ENCODE data around the gene ADAMTS19. TPM values are rescaled to one million over a fixed set of nuclear protein-coding genes. Genes with fewer than 3 reads are reported as not detected.
"Not testable (repeated sequence)": the region's sequence is repeated elsewhere in the genome, so short reads cannot be mapped to it uniquely, and the experiment has no call there.

ADAMTS19 gene
- total RNA-seq (2014; rRNA removed; shearing (Covaris generic); ENCODE audit: low replicate concordance): 0.20 and 1.7 TPM in 2 replicates

DNA sequence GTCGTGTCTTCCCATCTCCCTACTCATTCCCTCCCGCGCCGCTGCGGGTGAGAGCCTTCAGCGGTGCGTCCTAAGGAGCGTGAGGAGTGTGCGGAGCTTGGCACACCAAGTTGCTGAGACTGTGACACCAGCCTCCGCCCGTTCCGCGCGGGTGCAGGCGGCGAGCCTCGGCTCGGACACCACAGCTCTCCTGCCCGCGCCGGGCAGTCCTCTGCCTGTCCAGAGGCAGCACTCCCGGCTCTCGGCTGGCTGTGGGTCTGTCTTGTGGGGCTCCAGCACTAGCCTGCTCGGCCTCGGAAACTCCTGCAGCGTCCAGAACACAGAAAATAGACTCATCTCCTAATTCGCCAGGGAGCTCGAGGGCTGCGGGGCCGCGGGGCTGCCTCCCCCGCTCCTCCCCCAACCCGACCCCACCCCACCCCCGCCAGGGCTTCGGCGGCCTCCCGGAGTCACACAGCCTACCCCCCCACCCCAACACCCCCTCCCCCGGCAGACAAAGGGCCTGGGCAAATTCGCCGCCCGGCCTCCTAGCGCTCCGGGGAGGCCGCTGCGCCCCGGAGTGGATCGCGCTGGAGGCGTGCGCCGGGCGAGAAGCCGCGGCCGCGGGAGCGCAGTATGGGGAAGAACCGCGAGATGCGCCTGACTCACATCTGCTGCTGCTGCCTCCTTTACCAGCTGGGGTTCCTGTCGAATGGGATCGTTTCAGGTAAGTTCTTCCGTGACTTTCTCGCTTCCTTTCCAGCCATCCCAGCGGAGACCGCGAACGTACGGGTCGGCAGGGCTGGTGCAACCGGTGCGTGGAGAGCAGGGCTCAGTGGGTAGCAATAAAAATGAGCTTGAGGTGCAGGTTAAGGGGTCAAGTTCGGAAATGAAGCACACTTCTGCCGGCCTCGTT is at the start of gene ADAMTS19:
Gene ADAMTS19, plus strand, starts transcription at position 522 of the 895 bp plus-strand sequence. Its CDS starts 94 bp downstream, at position 616.
- Histone ChIP-seq H3K4me3 (peak within 1 kb of the TSS; percentile 52), H3K27me3 (no peaks in the 10 kb centered on the region), H3K9me3 (no peaks in the 10 kb centered on the region), H3K36me3 (no peaks in the 10 kb centered on the region)
- peak; percentile 77 for DNase-seq

- Histone ChIP-seq H3K4me3 (no peak overlapping the region), H3K9me3 (0 out of 2 replicates have a peak, but pooled peaks cover under 1% of the 10 kb centered on the region), H3K36me3 (no peaks in the 10 kb centered on the region), H3K27me3 (no peaks in the 10 kb centered on the region)
- no peak for DNase-seq
Measured at GRCh38 chr5:129410488-129410887, 49.6 kb upstream of the ADAMTS19 start.

GRCh38 chr5:129412721-129413120 is 47.4 kb upstream of the ADAMTS19 start:
- Histone ChIP-seq H3K4me3 (no peak overlapping the region), H3K9me3 (0 out of 2 replicates have a peak, but pooled peaks cover 2% of the 10 kb centered on the region), H3K36me3 (no peaks in the 10 kb centered on the region), H3K27me3 (no peaks in the 10 kb centered on the region)
- no peak for DNase-seq

DNA sequence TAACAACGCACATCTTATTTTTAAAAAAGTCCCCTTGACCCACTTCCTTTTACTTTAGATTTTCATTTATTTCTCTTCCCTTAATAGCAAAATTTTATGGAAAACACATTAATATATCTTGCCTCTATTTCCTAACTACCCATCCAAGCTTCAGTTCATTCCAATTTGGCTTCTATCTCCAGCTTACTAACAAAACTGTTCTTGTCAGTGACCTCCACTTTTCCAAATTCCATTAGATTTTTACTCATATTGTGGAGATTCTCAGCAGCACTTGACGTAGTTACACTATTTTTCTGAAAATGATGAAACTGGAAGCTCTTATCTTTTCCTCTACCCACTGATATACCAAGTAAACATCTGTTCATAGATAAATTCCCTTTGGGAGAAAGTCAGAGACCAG is 46.5 kb upstream of the ADAMTS19 start:
- DNase-seq: no peak
- Histone ChIP-seq H3K4me3 (no peak overlapping the region), H3K27me3 (no peaks in the 10 kb centered on the region), H3K36me3 (no peaks in the 10 kb centered on the region), H3K9me3 (0 out of 2 replicates have a peak, but pooled peaks cover 2% of the 10 kb centered on the region)

GRCh38 chr5:129419292-129419691 is 40.8 kb upstream of the ADAMTS19 start:
- Histone ChIP-seq H3K27me3 (no peaks in the 10 kb centered on the region), H3K9me3 (0 out of 2 replicates have a peak, but pooled peaks cover 2% of the 10 kb centered on the region), H3K4me3 (no peak overlapping the region), H3K36me3 (no peaks in the 10 kb centered on the region)
- no peak for DNase-seq

DNA sequence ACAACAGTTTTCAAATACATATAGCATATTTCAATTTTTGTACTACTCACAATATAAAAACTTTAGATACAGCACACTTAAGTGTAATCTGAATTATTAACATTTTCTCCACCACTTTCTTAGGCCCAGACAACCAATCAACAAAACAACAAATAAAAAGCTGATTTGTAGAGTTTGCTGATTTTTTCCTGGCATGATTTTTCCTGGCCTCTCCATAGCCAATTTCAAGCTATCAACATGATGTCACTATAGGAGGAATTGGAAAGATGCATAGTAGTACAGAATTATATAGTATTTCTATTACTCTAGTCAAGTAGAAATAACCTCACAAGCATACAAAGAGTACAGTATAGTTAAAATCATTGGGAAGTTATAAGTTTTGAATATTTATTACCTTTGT is 35.1 kb upstream of the ADAMTS19 start:
- Histone ChIP-seq H3K27me3 (no peaks in the 10 kb centered on the region), H3K36me3 (no peaks in the 10 kb centered on the region), H3K4me3 (no peak overlapping the region), H3K9me3 (no peaks in the 10 kb centered on the region)
- no peak for DNase-seq

- Histone ChIP-seq H3K27me3 (no peaks in the 10 kb centered on the region), H3K4me3 (no peak overlapping the region)
Measured at GRCh38 chr5:129426071-129426470, 34.0 kb upstream of the ADAMTS19 start.

DNA sequence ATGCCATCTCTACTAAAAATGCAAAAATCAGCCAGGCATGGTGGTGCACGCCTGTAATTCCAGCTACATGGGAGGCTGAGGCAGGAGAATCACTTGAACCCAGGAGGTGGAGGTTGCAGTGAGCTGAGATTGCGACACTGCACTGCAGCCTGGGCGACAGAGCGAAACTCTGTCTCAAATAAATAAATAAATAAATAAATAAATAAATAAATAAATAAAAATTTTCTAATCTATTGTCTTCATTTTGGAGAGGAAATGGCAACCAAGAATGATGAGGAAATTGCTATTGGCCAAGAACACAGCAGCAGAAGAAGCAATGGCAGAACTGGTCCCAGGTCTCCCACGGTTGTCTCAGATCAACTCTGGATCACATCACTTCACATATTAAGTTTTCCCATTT is 31.5 kb upstream of the ADAMTS19 start:
- not testable (repeated sequence) for DNase-seq, H3K4me3 ChIP-seq

More at GRCh38 chr5:129426071-129426470, 34.0 kb upstream of the ADAMTS19 start:
- no peaks in the 10 kb centered on the region for H3K9me3 ChIP-seq
- H3K36me3 ChIP-seq: no peaks in the 10 kb centered on the region
- no peak for DNase-seq

DNA sequence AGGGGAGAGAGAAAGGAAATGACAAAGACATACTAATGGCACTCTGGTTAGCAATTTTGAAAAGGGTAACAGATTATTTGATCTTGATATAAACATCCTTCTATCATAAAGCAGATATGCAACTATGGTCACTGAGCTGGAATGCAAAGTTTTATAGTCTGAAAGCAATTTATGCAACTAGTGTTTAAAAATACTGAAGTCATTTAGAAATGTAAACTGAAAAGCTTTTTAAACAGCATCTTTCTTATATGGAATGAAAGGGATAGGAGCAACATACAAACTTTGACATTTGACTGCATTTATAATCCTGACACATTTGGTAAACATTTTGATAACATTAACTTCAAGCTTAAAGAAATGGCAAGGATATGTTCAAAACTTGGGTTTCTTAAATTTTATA is 28.7 kb upstream of the ADAMTS19 start:
- no peak for DNase-seq
- no peaks in the 10 kb centered on the region for H3K9me3 ChIP-seq

More for the DNA sequence above, 31.5 kb upstream of the ADAMTS19 start:
- H3K9me3 ChIP-seq, H3K27me3 ChIP-seq, H3K36me3 ChIP-seq: not testable (repeated sequence)

DNA sequence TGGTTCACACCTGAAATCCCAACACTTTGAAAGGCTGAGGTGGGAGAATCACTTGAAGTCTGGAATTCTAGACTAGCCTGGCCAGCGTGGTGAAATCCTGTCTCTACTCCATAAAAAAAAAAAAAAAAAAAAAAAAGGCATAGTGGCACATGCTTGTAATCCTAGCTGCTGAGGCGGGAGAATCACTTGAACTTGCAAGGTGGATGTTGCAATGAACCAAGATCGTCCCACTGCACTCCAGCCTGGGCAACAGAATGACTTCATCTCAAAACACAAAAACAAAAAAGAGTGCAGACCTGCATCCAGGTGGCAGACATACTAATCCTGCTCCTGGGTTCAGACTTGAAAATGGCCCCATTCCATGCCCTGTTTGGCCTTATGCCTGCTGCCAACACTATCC is 21.8 kb upstream of the ADAMTS19 start:
- Histone ChIP-seq H3K36me3 (no peaks in the 10 kb centered on the region), H3K4me3 (no peak overlapping the region), H3K27me3 (no peaks in the 10 kb centered on the region), H3K9me3 (no peaks in the 10 kb centered on the region)
- DNase-seq: no peak

More for the DNA sequence above, 28.7 kb upstream of the ADAMTS19 start:
- H3K27me3 ChIP-seq: no peaks in the 10 kb centered on the region
- H3K36me3 ChIP-seq: no peaks in the 10 kb centered on the region
- no peak overlapping the region for H3K4me3 ChIP-seq

- Histone ChIP-seq H3K27me3 (no peaks in the 10 kb centered on the region), H3K4me3 (no peak overlapping the region), H3K9me3 (no peaks in the 10 kb centered on the region), H3K36me3 (no peaks in the 10 kb centered on the region)
- DNase-seq: no peak
Measured at GRCh38 chr5:129440424-129440823, 19.7 kb upstream of the ADAMTS19 start.

- Histone ChIP-seq H3K27me3 (no peaks in the 10 kb centered on the region), H3K36me3 (no peaks in the 10 kb centered on the region), H3K9me3 (no peaks in the 10 kb centered on the region), H3K4me3 (no peak overlapping the region)
- DNase-seq: no peak
Measured at GRCh38 chr5:129441096-129441495, 19.0 kb upstream of the ADAMTS19 start.

- Histone ChIP-seq H3K9me3 (no peaks in the 10 kb centered on the region), H3K27me3 (no peaks in the 10 kb centered on the region), H3K36me3 (no peaks in the 10 kb centered on the region), H3K4me3 (no peak overlapping the region)
- no peak for DNase-seq
Measured at GRCh38 chr5:129445379-129445778, 14.7 kb upstream of the ADAMTS19 start.

DNA sequence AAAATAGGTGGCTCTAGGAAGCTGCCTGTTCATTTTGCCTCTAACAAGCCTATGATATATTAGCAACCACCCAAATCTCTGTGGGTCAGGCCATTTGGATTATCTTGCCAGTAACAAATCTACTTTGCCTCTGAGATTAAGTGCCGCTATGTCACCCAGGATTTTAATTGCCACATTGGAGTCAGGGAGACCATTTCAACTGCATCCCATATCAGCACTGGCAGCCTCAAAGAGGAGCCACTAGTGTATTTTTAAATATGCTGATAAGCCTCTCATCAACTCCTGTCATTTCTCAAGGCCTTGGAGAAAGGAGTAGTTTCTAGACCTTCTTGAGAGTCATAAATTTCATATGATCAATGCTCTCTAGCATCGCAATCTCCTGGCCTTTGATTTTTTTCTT is 12.1 kb upstream of the ADAMTS19 start:
- Histone ChIP-seq H3K27me3 (no peaks in the 10 kb centered on the region), H3K4me3 (no peak overlapping the region)

DNA sequence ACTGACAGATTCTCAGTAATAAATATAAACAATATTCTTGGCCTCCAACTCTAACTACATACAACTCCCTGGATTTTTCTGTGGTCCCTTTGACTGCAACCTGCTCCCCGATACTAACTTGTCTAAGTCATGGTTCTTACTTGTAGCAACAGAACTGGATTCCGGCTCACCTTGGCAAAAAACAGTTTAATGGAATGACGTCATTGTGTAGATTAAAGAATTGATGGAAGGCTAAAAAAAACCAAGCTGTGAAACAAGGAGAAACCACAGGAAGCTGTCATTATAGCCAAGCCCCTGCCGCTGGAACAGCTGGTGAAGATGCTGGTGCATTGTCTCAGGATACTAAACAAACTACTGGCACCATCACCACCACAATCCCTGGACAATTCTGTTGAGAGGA is 11.4 kb upstream of the ADAMTS19 start:
- no peaks in the 10 kb centered on the region for H3K36me3 ChIP-seq
- DNase-seq: no peak
- no peaks in the 10 kb centered on the region for H3K27me3 ChIP-seq
- peaks cover 2% of the 10 kb centered on the region; the same call in 1 of the 2 replicates for H3K9me3 ChIP-seq
- H3K4me3 ChIP-seq: no peak overlapping the region

More for the DNA sequence above, 12.1 kb upstream of the ADAMTS19 start:
- Histone ChIP-seq H3K9me3 (no peaks in the 10 kb centered on the region), H3K36me3 (no peaks in the 10 kb centered on the region)
- DNase-seq: no peak

GRCh38 chr5:129454461-129454860 is 5.6 kb upstream of the ADAMTS19 start:
- no peak for DNase-seq
- no peak overlapping the region for H3K4me3 ChIP-seq
- H3K27me3 ChIP-seq: no peaks in the 10 kb centered on the region
- H3K9me3 ChIP-seq: peaks cover 3% of the 10 kb centered on the region; the same call in 1 of the 2 replicates
- no peaks in the 10 kb centered on the region for H3K36me3 ChIP-seq

DNA sequence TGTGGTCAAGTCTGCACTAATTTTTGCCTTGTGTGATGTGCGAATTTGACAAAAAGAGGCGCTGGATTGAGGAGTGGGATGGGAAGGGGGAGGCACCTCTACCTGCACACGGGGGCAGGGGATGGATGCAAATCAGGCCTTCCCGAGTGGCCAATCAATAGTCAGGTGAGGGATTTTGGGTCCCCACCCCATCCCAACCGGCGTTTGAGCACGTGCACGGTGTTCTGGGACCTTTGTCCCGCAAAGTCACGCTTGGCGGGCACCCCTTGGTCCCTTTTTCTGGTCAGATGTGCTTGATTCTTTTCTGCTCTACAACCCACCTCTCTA is 685 bp upstream of the ADAMTS19 start:
- H3K9me3 ChIP-seq: no peaks in the 10 kb centered on the region
- no peaks in the 10 kb centered on the region for H3K27me3 ChIP-seq
- no peaks in the 10 kb centered on the region for H3K36me3 ChIP-seq
- DNase-seq: no peak
- H3K4me3 ChIP-seq: peak overlapping the region; percentile 52

DNA sequence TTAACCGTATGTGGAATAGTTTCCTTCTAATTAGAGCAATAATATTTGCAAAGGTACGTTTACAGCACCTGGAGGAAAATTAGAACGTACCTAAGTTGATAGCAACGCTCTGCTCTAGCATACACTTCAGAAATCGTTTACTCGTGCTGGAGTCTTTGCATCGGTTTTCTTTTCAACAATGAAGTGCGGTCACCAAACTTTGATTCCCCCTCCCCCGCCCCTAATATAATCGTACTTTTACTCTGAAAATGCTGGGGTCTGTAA is 506 bp downstream of the ADAMTS19 start:
- H3K9me3 ChIP-seq: no peaks in the 10 kb centered on the region
- H3K27me3 ChIP-seq: no peaks in the 10 kb centered on the region
- DNase-seq: no peak
- H3K36me3 ChIP-seq: no peaks in the 10 kb centered on the region
- H3K4me3 ChIP-seq: peak overlapping the region; percentile 52
